ENCODE data around the gene PSMA5. TPM values are rescaled to one million over a fixed set of nuclear protein-coding genes. Genes with fewer than 3 reads are reported as not detected.

The PSMA5 gene
- total RNA-seq, 2 experiments from 2014 or later: 192 to 210 TPM

- ATAC-seq (no peak), DNase-seq (no peak)
- H3K27ac Mint-ChIP-seq: no peak overlapping the region
- no peak overlapping the region for H3K4me3 Mint-ChIP-seq
- peaks cover 13% of the 10 kb centered on the region for H3K36me3 Mint-ChIP-seq (ENCODE audit: low read depth)
- peaks cover 8% of the 10 kb centered on the region for H3K4me1 Mint-ChIP-seq (ENCODE audit: low read depth)
- intact Hi-C loops (cut with micrococcal nuclease): loop anchor here (2.0 to 5.0 kb wide), 3 partner anchors 123 to 187 kb away; partner anchors contain the start of gene SARS1
- peak; percentile 76 for TF ChIP-seq CTCF (IDR thresholded peaks at IDR 0.05)
- ChIA-PET POLR2A (interaction anchor here (0.9 to 1.5 kb wide), 2 partner anchors 10 to 316 kb away, joined by 3 to 5 read pairs; no protein-coding TSS in a partner anchor), CTCF (interaction anchor here (0.7 to 6.8 kb wide), 52 partner anchors 9 to 1964 kb away, joined by 3 to 123 read pairs (median 5); partner anchors contain the start of genes ATXN7L2, ELAPOR1, MYBPHL and PSMA5)
- peaks cover 26% of the 10 kb centered on the region for H3K27me3 Mint-ChIP-seq
- no peaks in the 10 kb centered on the region for H3K9me3 Mint-ChIP-seq
Observed at GRCh38 chr1:109399326-109399957, 26.8 kb downstream of the PSMA5 start.

DNA sequence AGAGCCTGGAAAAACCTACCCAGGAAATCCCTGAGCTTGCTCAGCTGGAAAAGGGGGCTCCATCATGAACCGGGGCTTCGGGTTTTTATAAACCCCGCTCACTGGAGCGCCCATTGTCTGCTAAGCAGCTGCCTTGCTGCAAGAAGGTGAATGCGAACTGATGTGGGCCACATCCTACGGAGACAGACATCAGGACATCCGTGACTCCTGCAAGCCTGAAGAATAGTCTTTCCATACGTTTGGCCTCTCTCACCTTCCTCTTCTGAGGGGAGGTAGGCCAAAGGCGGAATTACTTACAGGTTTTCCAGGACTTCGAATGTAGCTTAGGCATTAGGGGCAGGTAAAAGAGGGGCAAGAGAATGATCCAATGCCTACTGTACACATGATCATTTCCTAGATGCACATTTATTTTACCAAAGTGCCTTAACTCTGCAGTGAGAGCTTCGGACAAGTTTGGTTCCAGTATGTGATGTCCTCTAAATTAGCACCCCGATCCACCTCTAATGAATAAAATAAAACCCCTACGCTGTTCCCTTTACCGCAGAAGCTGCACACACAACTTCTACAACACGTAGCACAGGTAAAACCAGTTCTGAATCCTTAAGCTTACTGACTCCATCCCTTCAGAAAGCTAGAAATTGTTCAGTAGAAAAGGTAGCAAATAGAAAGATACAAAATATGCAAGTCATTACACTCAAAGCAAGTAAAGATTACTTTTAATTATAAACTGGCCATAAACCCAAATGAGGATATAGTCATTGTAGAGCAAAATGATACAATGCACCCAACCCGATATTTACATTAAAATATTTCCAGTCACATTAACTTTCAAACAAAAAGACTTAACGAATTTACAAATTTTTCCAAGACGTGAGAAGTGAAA lies 27.7 kb downstream of the PSMA5 start:
- ChIA-PET CTCF (interaction anchor here (0.7 to 6.8 kb wide), 44 partner anchors 9 to 1965 kb away, joined by 3 to 123 read pairs (median 6); partner anchors contain the start of genes ATXN7L2, ELAPOR1, MYBPHL and PSMA5), POLR2A (interaction anchor here (0.6 to 1.9 kb wide), 11 partner anchors 9 to 315 kb away, joined by 3 to 8 read pairs (median 4); partner anchors contain the start of genes PSRC1 and SARS1)
- H3K27me3 Mint-ChIP-seq: peaks cover 29% of the 10 kb centered on the region
- no peaks in the 10 kb centered on the region for H3K9me3 Mint-ChIP-seq
- ATAC-seq (no peak), DNase-seq (no peak)
- TF ChIP-seq CTCF (IDR thresholded peaks at IDR 0.05): no peak
- peaks cover 9% of the 10 kb centered on the region for H3K36me3 Mint-ChIP-seq (ENCODE audit: low read depth)
- H3K27ac Mint-ChIP-seq: no peak overlapping the region
- intact Hi-C loops (cut with micrococcal nuclease): loop anchor here (2.0 to 5.0 kb wide), 3 partner anchors 122 to 186 kb away; partner anchors contain the start of gene SARS1
- peaks cover 8% of the 10 kb centered on the region for H3K4me1 Mint-ChIP-seq (ENCODE audit: low read depth)
- peak overlapping the region; percentile 76 for H3K4me3 Mint-ChIP-seq

DNA sequence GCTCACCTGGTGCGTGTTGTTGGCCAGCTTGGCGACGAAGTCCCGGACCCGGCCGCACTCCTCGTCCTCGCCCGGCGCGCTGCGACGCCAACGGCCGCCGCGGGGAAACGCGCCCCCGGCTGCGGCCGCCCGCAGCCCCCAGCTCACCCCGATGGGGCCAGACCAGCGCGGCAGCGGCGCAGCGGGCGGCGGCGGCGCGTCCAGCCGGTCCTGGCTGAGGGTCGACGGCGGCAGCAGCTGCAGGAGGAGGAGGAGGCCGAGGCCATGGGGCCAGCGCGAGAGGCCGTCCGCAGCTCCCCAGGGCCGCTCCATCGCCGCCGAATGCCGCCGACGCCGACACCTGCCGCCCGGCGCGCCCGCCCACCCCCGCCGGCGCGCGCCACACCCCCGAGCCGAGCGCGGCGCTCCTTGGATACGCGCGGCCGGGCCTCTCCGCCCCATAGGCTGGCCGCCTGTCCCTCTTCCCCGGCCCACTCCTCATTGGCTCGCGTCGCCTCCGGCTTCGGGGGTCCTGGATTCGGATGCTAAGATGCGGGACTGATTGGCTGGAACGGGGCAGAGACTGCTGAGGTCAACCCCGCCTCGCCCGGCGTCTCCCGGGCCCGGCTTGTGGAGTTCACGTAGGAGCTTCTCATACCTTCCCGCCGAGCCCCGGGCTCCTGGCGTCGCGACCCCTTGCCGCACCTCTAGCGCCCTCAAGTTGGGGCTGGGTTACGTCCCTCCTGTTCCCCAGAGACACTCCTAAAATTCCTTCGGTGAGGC lies 28.5 kb downstream of the PSMA5 start, which contains the start of gene SORT1:
TSS of gene SORT1 (minus strand) at position 338 of the 762 bp plus-strand sequence. CDS start at position 312, 26 bp downstream.
- no peaks in the 10 kb centered on the region for H3K9me3 Mint-ChIP-seq
- H3K27ac Mint-ChIP-seq: no peak within 1 kb of the TSS
- H3K36me3 Mint-ChIP-seq (ENCODE audit: low read depth): peaks cover 8% of the 10 kb centered on the region
- peaks cover 8% of the 10 kb centered on the region for H3K4me1 Mint-ChIP-seq (ENCODE audit: low read depth)
- TF ChIP-seq CTCF (IDR thresholded peaks at IDR 0.05): no peak
- ATAC-seq (peak; percentile 99), DNase-seq (peak; percentile 80)
- CTCF ChIA-PET: interaction anchor here (1.0 to 6.8 kb wide), 26 partner anchors 8 to 306 kb away, joined by 3 to 123 read pairs (median 9); partner anchors contain the start of genes MYBPHL, PSMA5, PSRC1 and SARS1
- POLR2A ChIA-PET: interaction anchor here (0.6 to 1.9 kb wide), 11 partner anchors 8 to 183 kb away, joined by 3 to 8 read pairs (median 5); partner anchors contain the start of genes PSRC1 and SARS1
- H3K27me3 Mint-ChIP-seq: peaks cover 33% of the 10 kb centered on the region
- peak within 1 kb of the TSS; percentile 77 for H3K4me3 Mint-ChIP-seq
- intact Hi-C loops (cut with micrococcal nuclease): loop anchor here (2.0 to 5.0 kb wide), 3 partner anchors 121 to 185 kb away; partner anchors contain the start of gene SARS1

- Mint-ChIP-seq H3K27ac (no peak overlapping the region), H3K4me1 (ENCODE audit: low read depth) (peaks cover 8% of the 10 kb centered on the region), H3K9me3 (no peaks in the 10 kb centered on the region), H3K36me3 (ENCODE audit: low read depth) (peaks cover 7% of the 10 kb centered on the region), H3K4me3 (peak overlapping the region; percentile 77), H3K27me3 (peaks cover 38% of the 10 kb centered on the region)
- intact Hi-C loops (cut with micrococcal nuclease): loop anchor here (5.0 kb wide), 2 partner anchors 135 to 185 kb away; partner anchors contain the start of gene SARS1
- no peak for TF ChIP-seq CTCF (IDR thresholded peaks at IDR 0.05)
- DNase-seq (no peak), ATAC-seq (no peak)
- POLR2A ChIA-PET: interaction anchor here (1.2 to 1.9 kb wide), 4 partner anchors 28 to 183 kb away, joined by 5 to 8 read pairs (median 6); partner anchors contain the start of gene SARS1
- CTCF ChIA-PET: interaction anchor here (1.9 to 6.8 kb wide), 8 partner anchors 14 to 197 kb away, joined by 8 to 123 read pairs (median 50); partner anchors contain the start of gene PSRC1
Observed at GRCh38 chr1:109396871-109397580, 29.2 kb downstream of the PSMA5 start.
